SK-N-SH treated with all-trans-retinoic acid at 6 μM for 48 hours (cell line): Measurements from ENCODE around the gene FGF18.

Source experiments
- ZC3H10 ChIP-seq: fragments of 250-450 bp; sonication (Bioruptor Pico); IDR thresholded peaks from 2 replicates; pipeline ENCODE4 v1.5.1; 2021; ENCODE audit warnings: mild to moderate bottlenecking, moderate library complexity
- ZFP30 ChIP-seq: fragments of 450-650 bp; formaldehyde crosslinking; IDR thresholded peaks from 2 replicates; pipeline ENCODE4 v1.5.0; 2022; ENCODE audit warnings: mild to moderate bottlenecking, moderate library complexity
- ZNF565 ChIP-seq: fragments of 450-650 bp; formaldehyde crosslinking; conservative IDR thresholded peaks from 2 replicates; pipeline ENCODE4 v1.5.0; 2020; ENCODE audit warnings: low read depth, mild to moderate bottlenecking, moderate library complexity
- ZNF70 ChIP-seq: fragments of 450-650 bp; formaldehyde crosslinking; IDR thresholded peaks from 2 replicates; pipeline ENCODE4 v1.5.0; 2020; ENCODE audit warnings: mild to moderate bottlenecking, moderate library complexity
- TF ChIP-seq, protein P1 (sequence below): fragments of 250-450 bp; sonication (Bioruptor Pico); IDR thresholded peaks from 2 replicates; pipeline ENCODE4 v1.5.1; 2020; ENCODE audit warnings: low read depth, mild to moderate bottlenecking, moderate library complexity
- TF ChIP-seq, protein P2 (sequence below): fragments of 250-450 bp; sonication (Bioruptor Pico); IDR thresholded peaks from 2 replicates; pipeline ENCODE4 v1.8.0; 2021; ENCODE audit warnings: low read depth, mild to moderate bottlenecking, moderate library complexity, borderline replicate concordance

DNA sequence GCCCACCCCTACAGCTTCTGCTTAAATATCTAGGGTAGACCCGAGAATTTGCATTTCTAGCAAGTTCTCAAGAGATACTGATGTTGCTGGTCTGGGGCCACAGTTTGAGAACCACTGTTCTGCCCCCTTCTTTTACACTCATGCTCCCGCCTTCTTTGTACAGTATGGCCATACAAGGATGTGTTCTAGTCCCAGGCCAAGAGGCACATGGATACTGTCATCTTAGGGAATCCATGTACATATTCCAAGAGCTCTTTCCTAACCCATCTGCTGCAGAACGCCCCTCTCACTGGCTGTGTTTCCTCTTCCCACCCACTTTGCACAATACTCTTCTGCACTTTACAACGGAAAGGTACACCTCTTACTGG lies 44.4 kb downstream of the FGF18 start:
- no peak for TF ChIP-seq ZC3H10 (CRISPR knock-in tag)
- no peak for TF ChIP-seq ZFP30 (CRISPR knock-in tag)
- no peak for TF ChIP-seq ZNF70 (CRISPR knock-in tag)
- TF ChIP-seq, protein P1, sequence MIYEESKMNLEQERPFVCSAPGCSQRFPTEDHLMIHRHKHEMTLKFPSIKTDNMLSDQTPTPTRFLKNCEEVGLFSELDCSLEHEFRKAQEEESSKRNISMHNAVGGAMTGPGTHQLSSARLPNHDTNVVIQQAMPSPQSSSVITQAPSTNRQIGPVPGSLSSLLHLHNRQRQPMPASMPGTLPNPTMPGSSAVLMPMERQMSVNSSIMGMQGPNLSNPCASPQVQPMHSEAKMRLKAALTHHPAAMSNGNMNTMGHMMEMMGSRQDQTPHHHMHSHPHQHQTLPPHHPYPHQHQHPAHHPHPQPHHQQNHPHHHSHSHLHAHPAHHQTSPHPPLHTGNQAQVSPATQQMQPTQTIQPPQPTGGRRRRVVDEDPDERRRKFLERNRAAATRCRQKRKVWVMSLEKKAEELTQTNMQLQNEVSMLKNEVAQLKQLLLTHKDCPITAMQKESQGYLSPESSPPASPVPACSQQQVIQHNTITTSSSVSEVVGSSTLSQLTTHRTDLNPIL (CRISPR knock-in tag) = no peak
- TF ChIP-seq, protein P2, sequence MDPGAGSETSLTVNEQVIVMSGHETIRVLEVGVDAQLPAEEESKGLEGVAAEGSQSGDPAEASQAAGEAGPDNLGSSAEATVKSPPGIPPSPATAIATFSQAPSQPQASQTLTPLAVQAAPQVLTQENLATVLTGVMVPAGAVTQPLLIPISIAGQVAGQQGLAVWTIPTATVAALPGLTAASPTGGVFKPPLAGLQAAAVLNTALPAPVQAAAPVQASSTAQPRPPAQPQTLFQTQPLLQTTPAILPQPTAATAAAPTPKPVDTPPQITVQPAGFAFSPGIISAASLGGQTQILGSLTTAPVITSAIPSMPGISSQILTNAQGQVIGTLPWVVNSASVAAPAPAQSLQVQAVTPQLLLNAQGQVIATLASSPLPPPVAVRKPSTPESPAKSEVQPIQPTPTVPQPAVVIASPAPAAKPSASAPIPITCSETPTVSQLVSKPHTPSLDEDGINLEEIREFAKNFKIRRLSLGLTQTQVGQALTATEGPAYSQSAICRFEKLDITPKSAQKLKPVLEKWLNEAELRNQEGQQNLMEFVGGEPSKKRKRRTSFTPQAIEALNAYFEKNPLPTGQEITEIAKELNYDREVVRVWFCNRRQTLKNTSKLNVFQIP (CRISPR knock-in tag) = no peak
- no peak for TF ChIP-seq ZNF565 (CRISPR knock-in tag)
